B cell (primary cell): ENCODE data around the gene MAD1L1. TPM values are rescaled to one million over a fixed set of nuclear protein-coding genes. Genes with fewer than 3 reads are reported as not detected.

Experiments used
- ATAC-seq: fragments of 200-7000 bp; cut with Tn5 transposase; one replicate; pipeline ENCODE4 v1.10.0; 2021; ENCODE audit warnings: low read depth, mild to moderate bottlenecking, moderate number of reproducible peaks, moderate library complexity
- CTCF ChIA-PET: fragments of 350-600 bp; sonication (Branson Sonifier 250); formaldehyde crosslinking; loops from one replicate; lab custom pipeline; 2021; ENCODE audit warnings: antibody characterized with exemption, inconsistent platforms; lab: Charles Lee
- POLR2A ChIA-PET: fragments of 350-600 bp; sonication (Branson Sonifier 250); formaldehyde crosslinking; loops from one replicate; lab custom pipeline; 2021; ENCODE audit warnings: antibody characterized with exemption; lab: Charles Lee
- DNase-seq: peaks from one replicate; pipeline ENCODE4 v3.0.0; 2013
- H2AFZ ChIP-seq: 2 replicates; pipeline ENCODE4 v1.6.1; 2012; ENCODE audit warnings: mild to moderate bottlenecking, low read depth, low read length; ENCODE audit not compliant: insufficient read depth, poor library complexity, severe bottlenecking
- H3K27ac ChIP-seq, 2 donors: 1 replicate in 1 of 2; 2 replicates in 1 of 2; pipeline ENCODE4 v1.5.1; 2012 to 2013; ENCODE audit warnings: low read length in 2 of 2, mild to moderate bottlenecking in 2 of 2, moderate library complexity in 1 of 2
- H3K27me3 ChIP-seq, 4 experiments: fragments of 200-600 bp in 1 of 4; sonication (generic) in 1 of 4; replicated peaks in 1 of 4; 1 replicate in 2 of 4; 2 replicates in 2 of 4; pipeline versions ENCODE4 v1.6.1 to v1.7.0; 2013 to 2016; ENCODE audit warnings: low read length in 3 of 4, mild to moderate bottlenecking in 2 of 4, mixed read lengths in 1 of 4, moderate library complexity in 1 of 4; ENCODE audit not compliant: insufficient read depth in 4 of 4, control insufficient read depth in 3 of 4; ENCODE audit errors: control extremely low read depth in 1 of 4
- H3K36me3 ChIP-seq, 2 experiments: replicated peaks in 1 of 2; 1 replicate in 1 of 2; 2 replicates in 1 of 2; pipeline versions ENCODE4 v1.6.1 to v1.7.1; 2013; ENCODE audit warnings: low read length in 1 of 2; ENCODE audit not compliant: insufficient read depth in 2 of 2, control insufficient read depth in 1 of 2; ENCODE audit errors: control extremely low read depth in 1 of 2, extremely low read depth in 1 of 2
- H3K4me1 ChIP-seq, 2 donors: fragments of 200-600 bp in 1 of 2; sonication (generic) in 1 of 2; 1 replicate in 1 of 2; 2 replicates in 1 of 2; pipeline versions ENCODE4 v1.5.1 to v1.6.1; 2013 to 2017; ENCODE audit warnings: low read length in 2 of 2; ENCODE audit not compliant: control insufficient read depth in 2 of 2, insufficient read depth in 2 of 2
- H3K4me2 ChIP-seq: replicated peaks from 2 replicates; pipeline ENCODE3; 2012; ENCODE audit warnings: mild to moderate bottlenecking, low read depth, low read length; ENCODE audit not compliant: poor library complexity, severe bottlenecking
- H3K4me3 ChIP-seq, 5 experiments: fragments of 200-600 bp in 1 of 5; sonication (generic) in 1 of 5; 1 replicate in 3 of 5; 2 replicates in 2 of 5; pipeline versions ENCODE4 v1.5.1 to v1.7.0; 2011 to 2016; ENCODE audit warnings: low read length in 4 of 5, mild to moderate bottlenecking in 4 of 5, low read depth in 2 of 5, control low read depth in 1 of 5, moderate library complexity in 1 of 5; ENCODE audit not compliant: insufficient read depth in 1 of 5; ENCODE audit errors: control extremely low read depth in 1 of 5, extremely low read depth in 1 of 5
- H3K79me2 ChIP-seq: fragments of 200-600 bp; sonication (generic); one replicate; pipeline ENCODE4 v1.6.0; 2016; ENCODE audit warnings: low read length; ENCODE audit not compliant: control insufficient read depth, insufficient read depth
- H3K9ac ChIP-seq: fragments of 200-600 bp; sonication (generic); 2 replicates; pipeline ENCODE4 v1.6.1; 2017; ENCODE audit warnings: mild to moderate bottlenecking, low read length, moderate library complexity
- H3K9me3 ChIP-seq, 3 donors: one replicate each; pipeline versions ENCODE4 v1.6.1 to v1.7.1; 2013; ENCODE audit warnings: low read length in 2 of 3; ENCODE audit not compliant: control insufficient read depth in 2 of 3, insufficient read depth in 1 of 3; ENCODE audit errors: control extremely low read depth in 1 of 3
- H4K20me1 ChIP-seq: 2 replicates; pipeline ENCODE4 v1.6.0; 2012; ENCODE audit warnings: mild to moderate bottlenecking, low read length; ENCODE audit not compliant: insufficient read depth, control insufficient read depth, poor library complexity, severe bottlenecking
- H3K27ac Mint-ChIP-seq: one replicate; pipeline ENCODE4 v1.8.0; 2021; ENCODE audit warnings: mixed read lengths
- H3K27me3 Mint-ChIP-seq: one replicate; pipeline ENCODE4 v1.8.0; 2021; ENCODE audit warnings: mixed read lengths
- H3K4me1 Mint-ChIP-seq: one replicate; pipeline ENCODE4 v1.8.0; 2021; ENCODE audit warnings: mixed read lengths
- H3K4me3 Mint-ChIP-seq: one replicate; pipeline ENCODE4 v1.8.0; 2021; ENCODE audit warnings: mixed read lengths
- H3K9me3 Mint-ChIP-seq: one replicate; pipeline ENCODE4 v1.8.0; 2022; ENCODE audit warnings: mixed read lengths; ENCODE audit not compliant: insufficient read depth
- EZH2 ChIP-seq: IDR thresholded peaks from 2 replicates; pipeline ENCODE4 v1.6.1; 2012; ENCODE audit warnings: borderline replicate concordance, low read depth, mild to moderate bottlenecking, moderate library complexity, low read length; ENCODE audit not compliant: insufficient read depth, poor library complexity, severe bottlenecking
- WGBS: methylation state at CpG from one replicate; pipeline ENCODE4 v1.1.5; 2013; ENCODE audit warnings: missing lambda C conversion rate; ENCODE audit not compliant: insufficient coverage; 5-methylcytosine and 5-hydroxymethylcytosine counted together
- intact Hi-C: fragments of 100-400 bp; cut with micrococcal nuclease; formaldehyde crosslinking; loops from one replicate; pipeline ENCODE4 v1.10.0; 2022
- polyA plus RNA-seq: library from polyadenylated mRNA; depleted of rRNA; stranded (reverse); fragments of >200 nt; gene quantifications from 2 replicates; pipeline ENCODE4 v1.2.3, GENCODE V29; 2012
- total RNA-seq, 2 donors: library from RNA; stranded (reverse); fragments of 120-200 nt in 1 of 2; gene quantifications; 1 replicate in 1 of 2; 2 replicates in 1 of 2; pipeline versions ENCODE4 v1.2.3 to v1.2.4, GENCODE V29; 2013 to 2022
- TF ChIP-seq, protein P1 (sequence below): fragments of 200-600 bp; IDR thresholded peaks from one replicate; pipeline ENCODE4 v1.8.0; 2022; ENCODE audit warnings: antibody characterized with exemption, mild to moderate bottlenecking

The MAD1L1 gene
- total and polyA plus RNA-seq, 2 donors (not counting 1 experiment from before 2014, with no cell fraction given), result 86.7 to 110 TPM

DNA sequence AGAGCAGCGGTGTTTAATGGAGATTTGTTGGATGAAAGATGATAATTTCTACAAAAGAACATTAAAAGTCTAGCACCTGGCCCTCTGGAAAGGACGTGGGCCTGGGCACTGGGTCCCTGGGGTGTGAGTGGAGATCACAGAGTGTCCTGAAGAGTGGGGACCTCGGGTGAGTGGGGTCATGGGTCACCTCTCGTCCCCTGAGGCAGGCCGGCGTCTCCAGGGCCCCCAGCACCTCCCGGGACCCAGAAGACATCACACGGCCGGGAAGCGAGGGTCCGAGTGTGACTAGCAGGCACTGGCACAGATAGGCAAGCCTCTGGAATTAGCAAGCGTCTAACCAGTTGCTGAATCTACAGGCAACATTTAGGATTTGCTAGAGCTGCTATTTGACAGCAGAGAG, 257.2 kb downstream of the MAD1L1 start:
- ATAC-seq (no peak), DNase-seq (no peak)
- H3K27ac Mint-ChIP-seq, result no peak overlapping the region
- intact Hi-C loops, result no loop called here
- H3K27me3 Mint-ChIP-seq, result no peaks in the 10 kb centered on the region
- WGBS, result 97% methylated on average over 10 of the region's 12 CpGs
- H3K4me2 ChIP-seq, result no peak overlapping the region
- peaks cover 14 to 17% of the 10 kb centered on the region in 2 donors for H3K4me1 ChIP-seq
- H3K9me3 Mint-ChIP-seq, result no peaks in the 10 kb centered on the region
- no peak overlapping the region for H2AFZ ChIP-seq
- CTCF ChIA-PET, result no interaction called here
- H3K4me3 Mint-ChIP-seq, result no peak overlapping the region
- TF ChIP-seq EZH2, result no peak
- TF ChIP-seq, protein P1, sequence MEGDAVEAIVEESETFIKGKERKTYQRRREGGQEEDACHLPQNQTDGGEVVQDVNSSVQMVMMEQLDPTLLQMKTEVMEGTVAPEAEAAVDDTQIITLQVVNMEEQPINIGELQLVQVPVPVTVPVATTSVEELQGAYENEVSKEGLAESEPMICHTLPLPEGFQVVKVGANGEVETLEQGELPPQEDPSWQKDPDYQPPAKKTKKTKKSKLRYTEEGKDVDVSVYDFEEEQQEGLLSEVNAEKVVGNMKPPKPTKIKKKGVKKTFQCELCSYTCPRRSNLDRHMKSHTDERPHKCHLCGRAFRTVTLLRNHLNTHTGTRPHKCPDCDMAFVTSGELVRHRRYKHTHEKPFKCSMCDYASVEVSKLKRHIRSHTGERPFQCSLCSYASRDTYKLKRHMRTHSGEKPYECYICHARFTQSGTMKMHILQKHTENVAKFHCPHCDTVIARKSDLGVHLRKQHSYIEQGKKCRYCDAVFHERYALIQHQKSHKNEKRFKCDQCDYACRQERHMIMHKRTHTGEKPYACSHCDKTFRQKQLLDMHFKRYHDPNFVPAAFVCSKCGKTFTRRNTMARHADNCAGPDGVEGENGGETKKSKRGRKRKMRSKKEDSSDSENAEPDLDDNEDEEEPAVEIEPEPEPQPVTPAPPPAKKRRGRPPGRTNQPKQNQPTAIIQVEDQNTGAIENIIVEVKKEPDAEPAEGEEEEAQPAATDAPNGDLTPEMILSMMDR, result no peak
- POLR2A ChIA-PET, result no interaction called here
- no peaks in the 10 kb centered on the region for H3K27me3 ChIP-seq
- H3K79me2 ChIP-seq, result no peaks in the 10 kb centered on the region
- H3K4me1 Mint-ChIP-seq, result peaks cover 16% of the 10 kb centered on the region
- H3K9me3 ChIP-seq, result peaks cover 0 to 17% (median 0%) of the 10 kb centered on the region in 3 donors
- H3K27ac ChIP-seq, result no peak overlapping the region
- H4K20me1 ChIP-seq, result no peaks in the 10 kb centered on the region
- no peak overlapping the region for H3K9ac ChIP-seq
- no peaks in the 10 kb centered on the region for H3K36me3 ChIP-seq
- no peak overlapping the region for H3K4me3 ChIP-seq

DNA sequence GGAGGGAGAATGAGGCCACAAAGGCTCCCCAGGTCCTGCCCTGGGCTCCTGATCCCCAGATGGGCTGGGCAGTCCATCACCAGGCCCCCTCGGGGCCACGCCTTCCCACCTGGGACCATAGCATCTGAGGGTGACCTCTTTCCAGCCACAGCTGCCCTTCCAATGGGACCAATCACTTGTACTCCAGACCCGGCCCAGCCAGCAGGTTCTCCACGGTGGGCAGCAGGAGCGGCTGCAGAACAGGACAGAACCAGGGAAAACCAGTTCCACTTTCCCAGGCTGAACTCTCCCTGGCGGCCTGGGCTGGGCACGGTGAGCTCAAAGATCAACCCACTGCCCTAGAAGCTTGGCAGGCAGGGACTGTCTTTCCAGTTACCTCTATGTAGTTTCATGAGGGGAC, 257.6 kb downstream of the MAD1L1 start:
- H2AFZ ChIP-seq, result no peak overlapping the region
- no peaks in the 10 kb centered on the region for H4K20me1 ChIP-seq
- CTCF ChIA-PET, result no interaction called here
- no peak overlapping the region for H3K4me3 ChIP-seq
- 97% methylated on average over 7 of the region's 7 CpGs for WGBS
- intact Hi-C loops, result no loop called here
- no peak overlapping the region for H3K27ac Mint-ChIP-seq
- no peak for TF ChIP-seq EZH2
- TF ChIP-seq, protein P1, result no peak
- no peaks in the 10 kb centered on the region for H3K79me2 ChIP-seq
- peaks cover 9 to 13% of the 10 kb centered on the region in 2 donors for H3K4me1 ChIP-seq
- ATAC-seq (no peak), DNase-seq (no peak)
- no peaks in the 10 kb centered on the region for H3K27me3 Mint-ChIP-seq
- H3K4me3 Mint-ChIP-seq, result no peak overlapping the region
- H3K9me3 ChIP-seq, result peaks cover 0 to 17% (median 0%) of the 10 kb centered on the region in 3 donors
- no peaks in the 10 kb centered on the region for H3K27me3 ChIP-seq
- no peak overlapping the region for H3K27ac ChIP-seq
- peaks cover 13% of the 10 kb centered on the region for H3K4me1 Mint-ChIP-seq
- H3K4me2 ChIP-seq, result no peak overlapping the region
- no peaks in the 10 kb centered on the region for H3K9me3 Mint-ChIP-seq
- POLR2A ChIA-PET, result no interaction called here
- H3K9ac ChIP-seq, result no peak overlapping the region
- H3K36me3 ChIP-seq, result no peaks in the 10 kb centered on the region
